ENCODE results near the gene AFG1L. TPM values are rescaled to one million over a fixed set of nuclear protein-coding genes. Genes with fewer than 3 reads are reported as not detected.

AFG1L gene
- total and polyA plus RNA-seq, 4 donors, result 2.7 to 2.8 (median 2.7) TPM

- H3K36me3 ChIP-seq (ENCODE audit: control insufficient read depth in 4 of 4, insufficient read depth in 3 of 4, low read depth in 1 of 4, low read length in 3 of 4), result peaks cover 0 to 7% (median 3%) of the 10 kb centered on the region in 4 donors
- peak overlapping the region; percentile 68 to 90 (median 84) for H3K4me3 ChIP-seq (ENCODE audit: low read depth in 1 of 3, low read length in 3 of 3)
- peaks cover 6 to 54% (median 42%) of the 10 kb centered on the region in 4 donors for H3K4me1 ChIP-seq (ENCODE audit: control insufficient read depth in 4 of 4, insufficient read depth in 4 of 4, low read length in 3 of 4)
- no peak for DNase-seq (ENCODE audit: low spot score)
- TF ChIP-seq JUND (IDR thresholded peaks at IDR 0.05) (no peak), YY1 (IDR thresholded peaks at IDR 0.05) (no peak), REST (IDR thresholded peaks at IDR 0.05) (no peak), CTCF (IDR thresholded peaks at IDR 0.05; ENCODE audit: low read depth, low read length, missing input control) (no peak), ZBTB33 (IDR thresholded peaks at IDR 0.05) (no peak), RAD21 (IDR thresholded peaks at IDR 0.05) (no peak), HNF4A (conservative IDR thresholded peaks at IDR 0.05) (no peak), RXRA (IDR thresholded peaks at IDR 0.05) (no peak), ATF3 (IDR thresholded peaks at IDR 0.05) (no peak), GABPA (IDR thresholded peaks at IDR 0.05 in 1 of 2, conservative IDR thresholded peaks at IDR 0.05 in 1 of 2) (no peak), TAF1 (conservative IDR thresholded peaks at IDR 0.05) (no peak), HNF4G (IDR thresholded peaks at IDR 0.05) (no peak), FOXA2 (IDR thresholded peaks at IDR 0.05) (no peak)
- peak overlapping the region; percentile 84 to 100 for H3K27ac ChIP-seq (ENCODE audit: low read depth in 1 of 2, low read length in 2 of 2)
- 80% methylated on average over 8 of the region's 8 CpGs for WGBS
- no peaks in the 10 kb centered on the region for H3K9me3 ChIP-seq (ENCODE audit: control insufficient read depth in 4 of 4, low read length in 3 of 4)
- H3K9ac ChIP-seq (ENCODE audit: low read depth in 1 of 2, low read length in 2 of 2), result peak overlapping the region; percentile 21 to 24
- no peaks in the 10 kb centered on the region for H3K27me3 ChIP-seq (ENCODE audit: control insufficient read depth in 4 of 4, insufficient read depth in 4 of 4, low read length in 3 of 4)
Measured at GRCh38 chr6:108563292-108563691, 268.4 kb downstream of the AFG1L start.

- Histone ChIP-seq H3K4me1 (ENCODE audit: control insufficient read depth in 4 of 4, insufficient read depth in 4 of 4, low read length in 3 of 4) (peaks cover 6 to 51% (median 44%) of the 10 kb centered on the region in 4 donors), H3K9ac (ENCODE audit: low read depth in 1 of 2, low read length in 2 of 2) (peak overlapping the region in 1 of 2 donors; percentile 18), H3K9me3 (ENCODE audit: control insufficient read depth in 4 of 4, low read length in 3 of 4) (no peaks in the 10 kb centered on the region), H3K27me3 (ENCODE audit: control insufficient read depth in 4 of 4, insufficient read depth in 4 of 4, low read length in 3 of 4) (no peaks in the 10 kb centered on the region), H3K4me3 (ENCODE audit: low read depth in 1 of 3, low read length in 3 of 3) (no peak overlapping the region), H3K36me3 (ENCODE audit: control insufficient read depth in 4 of 4, insufficient read depth in 3 of 4, low read depth in 1 of 4, low read length in 3 of 4) (peaks cover 0 to 12% (median 8%) of the 10 kb centered on the region in 4 donors), H3K27ac (ENCODE audit: low read depth in 1 of 2, low read length in 2 of 2) (peak overlapping the region; percentile 82 to 84)
- 68% methylated on average over 3 of the region's 3 CpGs for WGBS
- DNase-seq (ENCODE audit: low spot score), result no peak
- TF ChIP-seq RAD21 (IDR thresholded peaks at IDR 0.05), result no peak
- TF ChIP-seq HNF4G (IDR thresholded peaks at IDR 0.05), result no peak
- no peak for TF ChIP-seq NR2F2 (IDR thresholded peaks at IDR 0.05)
- no peak for TF ChIP-seq CTCF (IDR thresholded peaks at IDR 0.05; ENCODE audit: low read depth, low read length, missing input control)
- no peak for TF ChIP-seq RXRA (IDR thresholded peaks at IDR 0.05)
- TF ChIP-seq FOXA1 (IDR thresholded peaks at IDR 0.05), result no peak
- no peak for TF ChIP-seq TAF1 (conservative IDR thresholded peaks at IDR 0.05)
- no peak for TF ChIP-seq YY1 (IDR thresholded peaks at IDR 0.05)
- no peak for TF ChIP-seq JUND (IDR thresholded peaks at IDR 0.05)
- no peak for TF ChIP-seq MAX (IDR thresholded peaks at IDR 0.05)
- no peak for TF ChIP-seq EGR1 (IDR thresholded peaks at IDR 0.05; ENCODE audit: low read depth in 2 of 2)
- no peak for TF ChIP-seq SP1 (IDR thresholded peaks at IDR 0.05)
- TF ChIP-seq FOXA2 (IDR thresholded peaks at IDR 0.05), result no peak
- TF ChIP-seq GABPA (IDR thresholded peaks at IDR 0.05 in 1 of 2, conservative IDR thresholded peaks at IDR 0.05 in 1 of 2), result no peak
- TF ChIP-seq ATF3 (IDR thresholded peaks at IDR 0.05), result no peak
- no peak for TF ChIP-seq ZBTB33 (IDR thresholded peaks at IDR 0.05)
- TF ChIP-seq HNF4A (conservative IDR thresholded peaks at IDR 0.05), result no peak
Measured at GRCh38 chr6:108564178-108564577, 269.3 kb downstream of the AFG1L start.

Measured in liver (tissue), 9 donors.